Measurements from ENCODE around the gene DIS3L2. TPM values are rescaled to one million over a fixed set of nuclear protein-coding genes. Genes with fewer than 3 reads are reported as not detected.
"Not testable (repeated sequence)": the region's sequence is repeated elsewhere in the genome, so short reads cannot be mapped to it uniquely, and the experiment has no call there.

Gene DIS3L2
- total RNA-seq, 4 donors from 2014 or later, result 52.8 to 74.9 (median 61.8) TPM

GRCh38 chr2:232146294-232146693 is 184.8 kb downstream of the DIS3L2 start:
- Histone ChIP-seq H3K4me3 (no peak overlapping the region), H3K27me3 (no peaks in the 10 kb centered on the region), H3K4me1 (no peaks in the 10 kb centered on the region), H3K36me3 (peaks cover 0 to 17% (median 0%) of the 10 kb centered on the region in 3 donors), H3K27ac (no peak overlapping the region), H3K9me3 (no peaks in the 10 kb centered on the region)
- TF ChIP-seq CTCF (IDR thresholded peaks at IDR 0.05) (no peak), POLR2A (IDR thresholded peaks at IDR 0.05) (no peak), EP300 (IDR thresholded peaks at IDR 0.05) (no peak)
- no peak for DNase-seq (ENCODE audit: low spot score in 2 of 2)

DNA sequence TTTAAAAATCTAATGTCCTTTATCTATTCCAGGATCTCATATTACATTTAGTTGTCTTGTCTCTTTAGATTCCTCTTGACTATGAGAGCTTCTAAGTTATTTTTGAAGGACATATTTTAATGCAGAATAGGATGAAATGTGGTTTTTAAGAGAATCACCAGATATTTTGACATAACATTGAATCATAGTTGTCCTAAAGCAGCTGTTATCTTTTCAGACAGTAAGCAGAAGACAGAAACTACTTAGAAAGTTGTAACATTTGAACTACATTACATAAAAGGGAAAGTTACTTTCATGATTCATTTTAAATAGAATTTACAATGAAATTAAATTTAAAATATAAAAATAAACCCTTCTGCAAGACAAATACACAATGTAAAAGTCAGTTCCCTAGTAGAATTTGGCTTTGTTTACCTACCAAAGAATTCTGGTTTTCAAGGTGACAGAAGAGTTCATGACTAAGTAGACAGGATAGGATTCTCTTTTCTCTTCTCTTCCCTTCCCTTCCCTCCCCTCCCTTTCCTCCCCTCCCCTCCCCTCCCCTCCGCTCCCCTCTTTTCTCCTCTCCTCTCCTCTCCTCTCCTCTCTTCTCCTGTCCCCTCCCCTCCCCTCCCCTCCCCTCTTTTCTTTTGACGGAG is 186.0 kb downstream of the DIS3L2 start:
- Histone ChIP-seq H3K9me3 (no peaks in the 10 kb centered on the region), H3K4me1 (no peaks in the 10 kb centered on the region), H3K4me3 (no peak overlapping the region), H3K27ac (no peak overlapping the region), H3K36me3 (peaks cover 0 to 17% (median 0%) of the 10 kb centered on the region in 3 donors), H3K27me3 (no peaks in the 10 kb centered on the region)
- TF ChIP-seq POLR2A (IDR thresholded peaks at IDR 0.05) (no peak), CTCF (IDR thresholded peaks at IDR 0.05) (no peak), EP300 (IDR thresholded peaks at IDR 0.05) (no peak)
- WGBS, 2 donors, result 95 to 97% methylated on average over 2 of the region's 2 CpGs
- DNase-seq (ENCODE audit: low spot score in 2 of 2), result no peak

- 89 to 96% methylated on average over 3 of the region's 3 CpGs for WGBS, 2 donors
- Histone ChIP-seq H3K4me1 (no peaks in the 10 kb centered on the region), H3K27ac (no peak overlapping the region)
These were observed 200.7 kb downstream of the DIS3L2 start for GRCh38 chr2:232162187-232162586.

GRCh38 chr2:232170396-232170795 is 208.9 kb downstream of the DIS3L2 start:
- 8 to 20% methylated on average over 2 of the region's 2 CpGs for WGBS, 2 donors
- Histone ChIP-seq H3K9me3 (peaks cover 0 to 9% (median 0%) of the 10 kb centered on the region in 4 donors), H3K4me1 (peaks cover 0 to 19% (median 3%) of the 10 kb centered on the region in 4 donors), H3K27ac (no peak overlapping the region), H3K27me3 (no peaks in the 10 kb centered on the region), H3K36me3 (peaks cover 0 to 30% (median 0%) of the 10 kb centered on the region in 3 donors), H3K4me3 (no peak overlapping the region)
- no peak for DNase-seq (ENCODE audit: low spot score in 2 of 2)
- TF ChIP-seq CTCF (IDR thresholded peaks at IDR 0.05) (no peak), EP300 (IDR thresholded peaks at IDR 0.05) (no peak), POLR2A (IDR thresholded peaks at IDR 0.05) (no peak)

More at GRCh38 chr2:232162187-232162586, 200.7 kb downstream of the DIS3L2 start:
- H3K36me3 ChIP-seq, result peaks cover 0 to 76% (median 8%) of the 10 kb centered on the region in 3 donors
- H3K9me3 ChIP-seq, result no peaks in the 10 kb centered on the region
- no peaks in the 10 kb centered on the region for H3K27me3 ChIP-seq
- DNase-seq (ENCODE audit: low spot score in 2 of 2), result no peak
- TF ChIP-seq CTCF (IDR thresholded peaks at IDR 0.05) (no peak), EP300 (IDR thresholded peaks at IDR 0.05) (no peak)
- H3K4me3 ChIP-seq, result no peak overlapping the region

GRCh38 chr2:232174662-232175061 is 213.1 kb downstream of the DIS3L2 start:
- DNase-seq (ENCODE audit: low spot score in 2 of 2), result no peak
- H3K4me3 ChIP-seq, result no peak overlapping the region
- H3K9me3 ChIP-seq, result peaks cover 0 to 9% (median 0%) of the 10 kb centered on the region in 4 donors
- H3K36me3 ChIP-seq, result peaks cover 0 to 16% (median 0%) of the 10 kb centered on the region in 3 donors
- WGBS, 2 donors, result 89 to 96% methylated on average over 4 of the region's 4 CpGs
- TF ChIP-seq EP300 (IDR thresholded peaks at IDR 0.05) (no peak), CTCF (IDR thresholded peaks at IDR 0.05) (no peak), POLR2A (IDR thresholded peaks at IDR 0.05) (no peak)
- no peak overlapping the region for H3K27ac ChIP-seq
- H3K27me3 ChIP-seq, result no peaks in the 10 kb centered on the region
- H3K4me1 ChIP-seq, result peaks cover 0 to 15% (median 3%) of the 10 kb centered on the region in 4 donors

DNA sequence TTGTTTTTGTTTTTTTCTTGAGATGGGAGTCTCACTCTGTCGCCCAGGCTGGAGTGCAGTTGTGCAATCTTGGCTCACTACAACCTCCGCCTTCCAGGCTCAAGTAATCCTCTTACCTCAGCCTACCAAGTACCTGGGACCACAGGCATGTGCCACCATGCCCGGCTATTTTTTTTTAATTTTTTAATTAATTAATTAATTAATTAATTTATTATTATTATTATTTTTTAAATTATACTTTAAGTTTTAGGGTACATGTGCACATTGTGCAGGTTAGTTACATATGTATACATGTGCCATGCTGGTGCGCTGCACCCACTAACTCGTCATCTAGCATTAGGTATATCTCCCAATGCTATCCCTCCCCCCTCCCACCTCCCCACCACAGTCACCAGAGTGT is 215.1 kb downstream of the DIS3L2 start:
- WGBS, 2 donors, result 96 to 97% methylated on average over 5 of the region's 5 CpGs
- not testable (repeated sequence) for H3K4me3 ChIP-seq; H3K27me3 ChIP-seq; DNase-seq (ENCODE audit: low spot score in 2 of 2); H3K27ac ChIP-seq; H3K4me1 ChIP-seq
- peaks cover 0 to 14% (median 0%) of the 10 kb centered on the region in 4 donors for H3K9me3 ChIP-seq
- H3K36me3 ChIP-seq, result peaks cover 0 to 16% (median 0%) of the 10 kb centered on the region in 3 donors
